ENCODE results near the gene BPTF. TPM values are rescaled to one million over a fixed set of nuclear protein-coding genes. Genes with fewer than 3 reads are reported as not detected.
A peak's percentile ranks its signal among the peaks of the same experiment; 100 is the strongest.

The BPTF gene
- total and polyA plus RNA-seq, 2 donors (not counting 1 experiment from before 2014, with no cell fraction given), result 71.9 to 390 TPM

- Histone ChIP-seq H4K20me1 (ENCODE audit: control insufficient read depth, insufficient read depth, low read length, poor library complexity, severe bottlenecking) (no peaks in the 10 kb centered on the region), H3K9me3 (ENCODE audit: control extremely low read depth in 1 of 3, control insufficient read depth in 2 of 3, insufficient read depth in 1 of 3, low read length in 2 of 3) (peaks cover 0 to 5% (median 0%) of the 10 kb centered on the region in 3 donors), H3K27me3 (replicated peaks in 1 of 4; ENCODE audit: control extremely low read depth in 1 of 4, control insufficient read depth in 3 of 4, insufficient read depth in 4 of 4, low read length in 3 of 4) (no peaks in the 10 kb centered on the region), H2AFZ (ENCODE audit: insufficient read depth, low read depth, low read length, poor library complexity, severe bottlenecking) (no peak overlapping the region), H3K36me3 (replicated peaks in 1 of 2; ENCODE audit: control extremely low read depth in 1 of 2, control insufficient read depth in 1 of 2, extremely low read depth in 1 of 2, insufficient read depth in 2 of 2, low read length in 1 of 2) (no peaks in the 10 kb centered on the region), H3K79me2 (ENCODE audit: control insufficient read depth, insufficient read depth, low read length) (peaks cover 4% of the 10 kb centered on the region), H3K9ac (ENCODE audit: low read length) (peak overlapping the region; percentile 19), H3K4me3 (ENCODE audit: control extremely low read depth in 1 of 5, extremely low read depth in 1 of 5, insufficient read depth in 1 of 5, low read depth in 2 of 5, low read length in 4 of 5) (peak overlapping the region in 2 of 5 experiments; percentile 10 to 29), H3K4me1 (ENCODE audit: control insufficient read depth in 2 of 2, insufficient read depth in 2 of 2, low read length in 2 of 2) (peaks cover 56 to 73% of the 10 kb centered on the region in 2 donors), H3K4me2 (replicated peaks; ENCODE audit: low read depth, low read length, poor library complexity, severe bottlenecking) (peak overlapping the region; percentile 62), H3K27ac (ENCODE audit: low read length in 2 of 2) (peak overlapping the region; percentile 71 to 78)
- H3K27me3 Mint-ChIP-seq, result no peaks in the 10 kb centered on the region
- ATAC-seq (ENCODE audit: low read depth) (peak; percentile 60), DNase-seq (peak; percentile 93)
- WGBS (ENCODE audit: insufficient coverage), result 96% methylated on average over 2 of the region's 7 CpGs
- peak overlapping the region; percentile 73 for H3K4me3 Mint-ChIP-seq
- H3K4me1 Mint-ChIP-seq, result peaks cover 65% of the 10 kb centered on the region
- TF ChIP-seq EZH2 (IDR thresholded peaks at IDR 0.05; ENCODE audit: borderline replicate concordance, insufficient read depth, low read depth, low read length, poor library complexity, severe bottlenecking) (no peak), CTCF (IDR thresholded peaks at IDR 0.05) (no peak)
- ChIA-PET POLR2A (interaction anchor here (0.5 to 1.1 kb wide), 13 partner anchors 8 to 429 kb away, joined by 3 to 10 read pairs (median 4); partner anchors contain the start of gene C17orf58), CTCF (interaction anchor here (0.7 to 3.6 kb wide), 5 partner anchors 11 to 79 kb away, joined by 4 to 23 read pairs (median 5); no protein-coding TSS in a partner anchor)
- no peaks in the 10 kb centered on the region for H3K9me3 Mint-ChIP-seq (ENCODE audit: insufficient read depth)
- intact Hi-C loops (cut with micrococcal nuclease), result loop anchor here (10.0 kb wide), 2 partner anchors 366 to 416 kb away; no protein-coding TSS in a partner anchor
- peak overlapping the region; percentile 92 for H3K27ac Mint-ChIP-seq
Observed at GRCh38 chr17:67818110-67819002, 6.9 kb upstream of the BPTF start.

Data from B cell (primary cell).